ENCODE results near the gene STK38L.

DNA sequence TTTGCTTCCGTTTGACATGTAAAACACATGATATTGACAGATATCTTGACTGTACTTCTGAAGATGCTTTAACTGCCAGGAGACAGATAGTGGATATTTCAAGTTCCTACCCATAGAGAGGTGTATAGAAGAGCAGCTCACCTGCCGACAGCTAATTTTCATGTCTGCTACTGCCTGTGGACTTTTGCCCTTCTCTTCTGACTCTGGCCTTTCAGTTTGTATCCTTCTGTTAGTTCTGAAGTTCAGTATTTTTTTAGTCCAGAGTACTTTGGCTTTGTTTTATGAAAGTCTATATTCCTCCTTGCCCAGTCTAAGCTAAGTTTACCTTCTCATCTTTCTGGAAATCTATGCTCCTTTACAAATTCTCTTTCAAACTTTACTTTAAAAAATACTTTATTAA lies 30.8 kb upstream of the STK38L start:
- TF ChIP-seq, protein P1, sequence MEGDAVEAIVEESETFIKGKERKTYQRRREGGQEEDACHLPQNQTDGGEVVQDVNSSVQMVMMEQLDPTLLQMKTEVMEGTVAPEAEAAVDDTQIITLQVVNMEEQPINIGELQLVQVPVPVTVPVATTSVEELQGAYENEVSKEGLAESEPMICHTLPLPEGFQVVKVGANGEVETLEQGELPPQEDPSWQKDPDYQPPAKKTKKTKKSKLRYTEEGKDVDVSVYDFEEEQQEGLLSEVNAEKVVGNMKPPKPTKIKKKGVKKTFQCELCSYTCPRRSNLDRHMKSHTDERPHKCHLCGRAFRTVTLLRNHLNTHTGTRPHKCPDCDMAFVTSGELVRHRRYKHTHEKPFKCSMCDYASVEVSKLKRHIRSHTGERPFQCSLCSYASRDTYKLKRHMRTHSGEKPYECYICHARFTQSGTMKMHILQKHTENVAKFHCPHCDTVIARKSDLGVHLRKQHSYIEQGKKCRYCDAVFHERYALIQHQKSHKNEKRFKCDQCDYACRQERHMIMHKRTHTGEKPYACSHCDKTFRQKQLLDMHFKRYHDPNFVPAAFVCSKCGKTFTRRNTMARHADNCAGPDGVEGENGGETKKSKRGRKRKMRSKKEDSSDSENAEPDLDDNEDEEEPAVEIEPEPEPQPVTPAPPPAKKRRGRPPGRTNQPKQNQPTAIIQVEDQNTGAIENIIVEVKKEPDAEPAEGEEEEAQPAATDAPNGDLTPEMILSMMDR (IDR thresholded peaks at IDR 0.05 in 8 of 11, conservative IDR thresholded peaks at IDR 0.05 in 3 of 11): no peak
- TF ChIP-seq POLR2A (IDR thresholded peaks at IDR 0.05) (no peak), POLR2AphosphoS5 (IDR thresholded peaks at IDR 0.05) (no peak)

All from spleen (tissue), 7 donors.